ENCODE measurements around the gene KCNJ9.

- TF ChIP-seq, protein P1, sequence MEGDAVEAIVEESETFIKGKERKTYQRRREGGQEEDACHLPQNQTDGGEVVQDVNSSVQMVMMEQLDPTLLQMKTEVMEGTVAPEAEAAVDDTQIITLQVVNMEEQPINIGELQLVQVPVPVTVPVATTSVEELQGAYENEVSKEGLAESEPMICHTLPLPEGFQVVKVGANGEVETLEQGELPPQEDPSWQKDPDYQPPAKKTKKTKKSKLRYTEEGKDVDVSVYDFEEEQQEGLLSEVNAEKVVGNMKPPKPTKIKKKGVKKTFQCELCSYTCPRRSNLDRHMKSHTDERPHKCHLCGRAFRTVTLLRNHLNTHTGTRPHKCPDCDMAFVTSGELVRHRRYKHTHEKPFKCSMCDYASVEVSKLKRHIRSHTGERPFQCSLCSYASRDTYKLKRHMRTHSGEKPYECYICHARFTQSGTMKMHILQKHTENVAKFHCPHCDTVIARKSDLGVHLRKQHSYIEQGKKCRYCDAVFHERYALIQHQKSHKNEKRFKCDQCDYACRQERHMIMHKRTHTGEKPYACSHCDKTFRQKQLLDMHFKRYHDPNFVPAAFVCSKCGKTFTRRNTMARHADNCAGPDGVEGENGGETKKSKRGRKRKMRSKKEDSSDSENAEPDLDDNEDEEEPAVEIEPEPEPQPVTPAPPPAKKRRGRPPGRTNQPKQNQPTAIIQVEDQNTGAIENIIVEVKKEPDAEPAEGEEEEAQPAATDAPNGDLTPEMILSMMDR (IDR thresholded peaks at IDR 0.05; ENCODE audit: low read depth, low read length): no peak
- no peak for TF ChIP-seq POLR2A (IDR thresholded peaks at IDR 0.05; ENCODE audit: extremely low read depth, insufficient read length)
- TF ChIP-seq MYC (IDR thresholded peaks at IDR 0.05; ENCODE audit: low read depth, low read length): no peak
- TF ChIP-seq MAX (IDR thresholded peaks at IDR 0.05; ENCODE audit: low read depth, low read length): no peak
These were observed 46.0 kb downstream of the KCNJ9 start for GRCh38 chr1:160127381-160127780.

Measured in NB4 (cell line).